GM19455 (cell line): Measurements from ENCODE around the gene IL17RE.

Source experiments
- ATAC-seq: cut with Tn5 transposase; IDR thresholded peaks from one replicate; pipeline ENCODE4 v1.9.1; 2021; ENCODE audit not compliant: unreplicated experiment

Gene IL17RE

GRCh38 chr3:9951598-9951961 is 48.9 kb downstream of the IL17RE start:
- no peak for ATAC-seq

DNA sequence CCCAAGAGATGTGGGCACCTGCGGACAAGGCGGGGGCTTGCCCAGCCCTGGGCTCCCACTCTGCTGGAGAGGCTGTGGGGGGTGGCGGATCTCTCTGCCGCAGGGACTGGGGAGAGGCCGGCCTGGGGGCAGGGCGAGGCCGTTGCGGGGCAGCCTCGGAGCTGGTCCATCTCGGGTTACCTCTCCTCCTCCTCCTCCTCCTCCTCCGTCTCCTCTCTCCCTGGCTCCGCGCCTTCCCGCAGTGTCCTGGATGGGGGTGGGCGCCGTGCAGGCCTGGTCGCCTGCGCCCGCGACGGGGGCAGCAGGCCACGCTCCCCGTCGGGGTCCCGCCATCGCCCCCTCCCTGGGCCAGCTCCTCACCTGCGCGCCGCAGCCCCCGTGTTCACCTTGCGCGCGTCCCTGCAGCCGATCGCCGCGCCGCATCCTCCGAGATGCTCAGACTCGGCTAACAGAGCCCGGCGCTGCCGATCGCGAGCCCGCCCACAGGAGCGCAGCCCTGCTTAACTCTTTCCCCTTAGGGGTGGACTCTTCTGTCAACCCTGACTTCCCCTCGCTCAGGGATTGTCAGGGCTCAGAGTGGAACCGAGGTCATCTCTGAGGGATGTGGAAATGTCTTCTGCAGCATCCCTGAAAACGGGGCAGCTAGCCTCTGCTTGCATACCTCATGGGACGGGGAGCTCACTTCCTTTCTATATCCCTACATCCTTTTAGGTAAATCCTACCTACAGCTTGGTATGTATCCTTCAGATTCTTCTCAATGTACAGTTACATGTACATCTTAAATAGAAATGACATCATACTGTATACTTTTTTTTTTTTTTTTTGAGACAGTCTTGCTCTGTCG is 49.5 kb downstream of the IL17RE start, which contains the start of gene PRRT3:
TSS of gene PRRT3 (minus strand) at position 447 of the 844 bp plus-strand sequence. CDS start 2,293 bp downstream, outside the sequence.
- ATAC-seq: peak; percentile 61

DNA sequence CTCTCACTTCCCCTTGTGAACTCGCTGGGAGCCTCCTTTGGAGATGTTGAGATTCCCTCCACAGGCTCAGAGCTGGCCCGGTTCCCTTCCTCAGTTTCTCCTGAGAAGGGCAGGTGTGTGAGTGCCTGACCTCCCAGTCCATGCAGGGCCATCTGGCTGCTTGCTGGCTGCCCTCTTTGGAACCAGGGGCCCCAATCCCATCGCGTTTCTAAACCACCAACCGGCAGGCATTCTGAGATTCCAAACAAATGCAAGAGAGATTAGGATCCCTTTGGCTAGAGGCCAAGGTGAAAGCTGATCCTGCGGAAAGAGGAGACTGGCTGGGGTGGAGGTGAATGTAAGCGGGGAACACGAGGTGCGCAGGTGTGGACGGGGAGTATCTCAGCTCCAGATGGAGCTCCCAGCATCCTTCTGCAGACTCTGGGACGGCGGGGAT is 52.4 kb downstream of the IL17RE start:
- ATAC-seq: no peak

DNA sequence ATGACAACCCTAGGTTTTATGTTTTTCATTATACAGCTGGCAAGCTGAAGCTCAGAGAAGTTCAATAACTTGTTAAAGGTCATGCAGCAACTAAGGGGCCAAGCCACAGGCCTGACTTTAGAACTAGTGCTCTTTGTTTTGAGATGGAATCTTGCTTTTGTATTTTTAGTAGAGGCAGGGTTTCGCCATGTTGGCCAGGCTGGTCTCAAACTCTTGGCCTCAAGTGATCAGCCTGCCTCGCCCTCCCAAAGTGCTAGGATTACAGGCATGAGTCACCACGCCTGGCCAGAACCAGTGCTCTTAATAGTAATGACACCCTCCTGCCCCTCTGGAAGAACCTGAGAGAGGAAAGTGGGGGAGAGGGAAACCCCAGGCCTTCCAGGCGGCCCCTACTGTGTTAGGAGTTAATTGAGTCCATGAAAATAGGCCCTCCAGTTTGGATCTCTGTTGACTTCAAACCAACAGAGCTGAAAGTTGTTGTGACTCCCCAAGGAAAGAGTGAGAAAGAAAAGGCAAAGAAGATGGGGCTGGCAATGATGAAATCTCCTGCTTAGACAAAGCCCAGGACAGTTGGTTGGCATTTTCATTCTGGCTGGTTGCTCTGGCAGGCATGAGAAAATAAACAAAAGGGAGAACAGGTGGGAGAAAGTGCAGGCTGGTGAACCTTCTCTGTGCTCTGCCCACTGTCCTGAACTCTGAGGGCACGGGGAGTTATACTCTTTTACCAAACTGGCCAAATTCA is 53.1 kb downstream of the IL17RE start:
- no peak for ATAC-seq

- ATAC-seq: no peak
Observed at GRCh38 chr3:9957214-9957613, 54.6 kb downstream of the IL17RE start.

- no peak for ATAC-seq
Observed at GRCh38 chr3:9965200-9965875, 62.7 kb downstream of the IL17RE start.
